Measurements from ENCODE around the gene NKD2. TPM values are rescaled to one million over a fixed set of nuclear protein-coding genes. Genes with fewer than 3 reads are reported as not detected.

NKD2 gene
- total and polyA plus RNA-seq, 7 experiments from 2014 or later = 4.8 TPM; not detected in 6

DNA sequence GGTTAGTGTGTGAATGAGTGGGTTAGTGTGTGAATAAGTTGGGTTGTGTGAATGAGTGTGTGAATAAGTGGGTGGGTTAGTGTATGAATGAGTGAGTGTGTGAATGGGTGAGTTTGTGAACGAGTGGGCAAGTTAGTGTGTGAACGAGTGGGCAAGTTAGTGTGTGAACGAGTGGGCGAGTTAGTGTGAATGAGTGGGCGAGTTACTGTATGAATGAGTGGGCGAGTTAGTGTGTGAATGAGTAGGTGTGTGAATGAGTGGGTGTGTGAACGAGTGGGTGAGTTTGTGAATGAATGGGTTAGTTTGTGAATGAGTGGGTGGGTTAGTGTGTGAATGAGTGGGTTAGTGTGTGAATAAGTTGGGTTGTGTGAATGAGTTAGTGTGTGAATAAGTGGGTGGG is 34.7 kb downstream of the NKD2 start:
- ChIA-PET POLR2A (no interaction called here), CTCF (no interaction called here)
- ATAC-seq (no peak), DNase-seq (no peak)
- Mint-ChIP-seq H3K9me3 (peaks cover 0 to 75% (median 0%) of the 10 kb centered on the region in 11 donors), H3K4me3 (no peak overlapping the region), H3K36me3 (peaks cover 0 to 68% (median 0%) of the 10 kb centered on the region in 5 donors), H3K27me3 (no peaks in the 10 kb centered on the region), H3K27ac (peak overlapping the region in 4 of 9 donors; percentile 20 to 48 (median 30)), H3K4me1 (peaks cover 0 to 45% (median 9%) of the 10 kb centered on the region in 7 donors)
- Histone ChIP-seq H3K36me3 (ENCODE audit: control insufficient read depth in 2 of 3, insufficient read depth in 3 of 3, low read length in 3 of 3) (no peaks in the 10 kb centered on the region), H3K4me1 (ENCODE audit: control insufficient read depth in 2 of 2, insufficient read depth in 2 of 2, low read length in 2 of 2) (no peaks in the 10 kb centered on the region), H3K9me3 (ENCODE audit: control insufficient read depth in 2 of 3, low read length in 3 of 3) (no peaks in the 10 kb centered on the region), H3K27ac (ENCODE audit: low read depth, low read length) (no peak overlapping the region), H3K4me3 (ENCODE audit: low read length) (no peak overlapping the region), H3K27me3 (ENCODE audit: control insufficient read depth in 2 of 2, insufficient read depth in 2 of 2, low read length in 2 of 2) (no peaks in the 10 kb centered on the region)
- intact Hi-C loops (cut with micrococcal nuclease) = no loop called here

DNA sequence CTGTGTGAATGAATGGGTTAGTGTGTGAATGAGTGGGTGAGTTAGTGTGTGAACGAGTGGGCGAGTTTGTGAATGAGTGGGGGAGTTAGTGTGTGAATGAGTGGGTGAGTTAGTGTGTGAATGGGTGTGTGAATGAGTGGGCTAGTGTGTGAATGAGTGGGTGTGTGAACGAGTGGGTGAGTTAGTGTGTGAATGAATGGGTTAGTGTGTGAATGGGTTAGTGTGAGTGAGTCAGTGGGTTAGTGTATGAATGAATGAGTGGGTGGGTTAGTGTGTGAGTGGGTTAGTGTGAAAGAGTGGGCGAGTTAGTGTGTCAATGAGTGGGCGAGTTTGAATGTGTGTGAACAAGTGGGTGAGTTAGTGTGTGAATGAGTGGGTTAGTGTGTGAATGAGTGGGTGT is 35.5 kb downstream of the NKD2 start:
- ChIA-PET CTCF (no interaction called here), POLR2A (no interaction called here)
- Histone ChIP-seq H3K4me3 (ENCODE audit: low read length) (no peak overlapping the region), H3K4me1 (ENCODE audit: control insufficient read depth in 2 of 2, insufficient read depth in 2 of 2, low read length in 2 of 2) (no peaks in the 10 kb centered on the region), H3K27ac (ENCODE audit: low read depth, low read length) (no peak overlapping the region), H3K27me3 (ENCODE audit: control insufficient read depth in 2 of 2, insufficient read depth in 2 of 2, low read length in 2 of 2) (no peaks in the 10 kb centered on the region), H3K36me3 (ENCODE audit: control insufficient read depth in 2 of 3, insufficient read depth in 3 of 3, low read length in 3 of 3) (no peaks in the 10 kb centered on the region), H3K9me3 (ENCODE audit: control insufficient read depth in 2 of 3, low read length in 3 of 3) (no peaks in the 10 kb centered on the region)
- Mint-ChIP-seq H3K4me1 (peaks cover 0 to 45% (median 10%) of the 10 kb centered on the region in 7 donors), H3K27ac (peak overlapping the region in 2 of 9 donors; percentile 38 to 48), H3K9me3 (peaks cover 0 to 78% (median 0%) of the 10 kb centered on the region in 11 donors), H3K36me3 (peaks cover 0 to 71% (median 0%) of the 10 kb centered on the region in 5 donors), H3K27me3 (no peaks in the 10 kb centered on the region), H3K4me3 (no peak overlapping the region)
- ATAC-seq = no peak
- intact Hi-C loops (cut with micrococcal nuclease) = no loop called here
- no peak for DNase-seq

DNA sequence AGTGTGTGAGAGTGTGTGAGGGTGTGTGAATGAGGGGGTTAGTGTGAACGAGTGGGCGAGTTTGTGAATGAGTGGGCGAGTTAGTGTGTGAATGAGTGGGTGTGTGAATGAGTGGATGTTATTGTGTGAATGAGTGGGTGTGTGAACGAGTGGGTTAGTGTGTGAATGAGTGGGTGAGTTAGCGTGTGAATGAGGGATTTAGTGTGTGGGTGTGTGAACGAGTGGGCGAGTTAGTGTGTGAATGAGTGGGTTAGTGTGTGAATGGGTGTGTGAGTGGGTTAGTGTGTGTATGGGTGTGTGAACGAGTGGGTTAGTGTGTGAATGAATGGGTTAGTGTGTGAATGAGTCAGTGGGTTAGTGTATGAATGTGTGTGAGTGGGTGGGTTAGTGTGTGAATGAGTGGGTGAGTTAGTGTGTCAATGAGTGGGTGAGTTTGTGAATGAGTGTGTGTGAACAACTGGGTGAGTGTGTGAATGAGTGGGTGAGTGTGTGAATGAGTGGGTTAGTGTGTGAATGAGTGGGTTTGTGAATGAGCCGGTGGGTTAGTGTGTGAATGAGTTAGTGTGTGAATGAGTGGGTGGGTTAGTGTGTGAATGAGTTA is 37.5 kb downstream of the NKD2 start:
- H3K4me1 Mint-ChIP-seq = peaks cover 0 to 40% (median 10%) of the 10 kb centered on the region in 7 donors
- ChIA-PET CTCF (no interaction called here), POLR2A (no interaction called here)
- no peak overlapping the region for H3K4me3 ChIP-seq (ENCODE audit: low read length)
- no peak overlapping the region for H3K27ac ChIP-seq (ENCODE audit: low read depth, low read length)
- H3K27me3 Mint-ChIP-seq = no peaks in the 10 kb centered on the region
- H3K9me3 ChIP-seq (ENCODE audit: control insufficient read depth in 2 of 3, low read length in 3 of 3) = no peaks in the 10 kb centered on the region
- no peak overlapping the region for H3K4me3 Mint-ChIP-seq
- peak overlapping the region in 3 of 9 donors; percentile 16 to 25 (median 18) for H3K27ac Mint-ChIP-seq
- DNase-seq (no peak), ATAC-seq (no peak)
- intact Hi-C loops (cut with micrococcal nuclease) = no loop called here
- no peaks in the 10 kb centered on the region for H3K27me3 ChIP-seq (ENCODE audit: control insufficient read depth in 2 of 2, insufficient read depth in 2 of 2, low read length in 2 of 2)
- peaks cover 0 to 69% (median 0%) of the 10 kb centered on the region in 5 donors for H3K36me3 Mint-ChIP-seq
- peaks cover 0 to 75% (median 0%) of the 10 kb centered on the region in 11 donors for H3K9me3 Mint-ChIP-seq
- no peaks in the 10 kb centered on the region for H3K36me3 ChIP-seq (ENCODE audit: control insufficient read depth in 2 of 3, insufficient read depth in 3 of 3, low read length in 3 of 3)
- H3K4me1 ChIP-seq (ENCODE audit: control insufficient read depth in 2 of 2, insufficient read depth in 2 of 2, low read length in 2 of 2) = no peaks in the 10 kb centered on the region

DNA sequence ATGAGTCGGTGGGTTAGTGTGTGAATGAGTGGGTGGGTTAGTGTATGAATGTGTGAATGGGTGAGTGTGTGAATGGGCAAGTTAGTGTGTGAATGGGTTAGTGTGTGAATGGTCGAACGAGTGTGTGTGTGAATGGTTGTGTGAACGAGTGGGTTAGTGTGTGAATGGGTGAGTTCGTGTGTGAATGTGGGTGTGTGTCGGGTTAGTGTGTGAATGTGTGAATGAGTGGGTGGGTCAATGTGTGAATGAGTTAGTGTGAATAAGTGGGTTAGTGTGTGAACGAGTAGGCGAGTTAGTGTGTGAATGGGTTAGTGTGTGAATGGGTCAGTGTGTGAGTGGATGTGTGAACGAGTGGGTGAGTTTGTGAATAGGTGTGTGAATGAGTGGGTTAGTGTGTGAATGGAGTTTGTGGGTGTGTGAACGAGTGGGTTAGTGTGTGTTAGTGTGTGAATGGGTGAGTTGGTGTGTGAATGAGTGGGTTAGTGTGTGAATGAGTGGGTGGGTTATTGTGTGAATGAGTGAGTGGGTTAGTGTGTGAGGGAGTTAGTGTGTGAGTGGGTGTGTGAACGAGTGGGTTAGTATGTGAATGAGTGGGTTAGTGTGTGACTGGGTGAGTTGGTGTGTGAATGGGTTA is 38.8 kb downstream of the NKD2 start:
- Mint-ChIP-seq H3K27ac (peak overlapping the region in 2 of 9 donors; percentile 1 to 69), H3K4me3 (peak overlapping the region in 1 of 10 donors; percentile 24), H3K27me3 (no peaks in the 10 kb centered on the region), H3K9me3 (peaks cover 0 to 61% (median 0%) of the 10 kb centered on the region in 11 donors), H3K36me3 (peaks cover 0 to 60% (median 0%) of the 10 kb centered on the region in 5 donors), H3K4me1 (peaks cover 0 to 26% (median 10%) of the 10 kb centered on the region in 7 donors)
- CTCF ChIA-PET = no interaction called here
- no peak overlapping the region for H3K4me3 ChIP-seq (ENCODE audit: low read length)
- no peaks in the 10 kb centered on the region for H3K9me3 ChIP-seq (ENCODE audit: control insufficient read depth in 2 of 3, low read length in 3 of 3)
- POLR2A ChIA-PET = no interaction called here
- no peaks in the 10 kb centered on the region for H3K4me1 ChIP-seq (ENCODE audit: control insufficient read depth in 2 of 2, insufficient read depth in 2 of 2, low read length in 2 of 2)
- intact Hi-C loops (cut with micrococcal nuclease) = no loop called here
- ATAC-seq (no peak), DNase-seq (no peak)
- H3K36me3 ChIP-seq (ENCODE audit: control insufficient read depth in 2 of 3, insufficient read depth in 3 of 3, low read length in 3 of 3) = peaks cover 0 to 12% (median 0%) of the 10 kb centered on the region in 3 experiments
- H3K27ac ChIP-seq (ENCODE audit: low read depth, low read length) = no peak overlapping the region
- H3K27me3 ChIP-seq (ENCODE audit: control insufficient read depth in 2 of 2, insufficient read depth in 2 of 2, low read length in 2 of 2) = no peaks in the 10 kb centered on the region

DNA sequence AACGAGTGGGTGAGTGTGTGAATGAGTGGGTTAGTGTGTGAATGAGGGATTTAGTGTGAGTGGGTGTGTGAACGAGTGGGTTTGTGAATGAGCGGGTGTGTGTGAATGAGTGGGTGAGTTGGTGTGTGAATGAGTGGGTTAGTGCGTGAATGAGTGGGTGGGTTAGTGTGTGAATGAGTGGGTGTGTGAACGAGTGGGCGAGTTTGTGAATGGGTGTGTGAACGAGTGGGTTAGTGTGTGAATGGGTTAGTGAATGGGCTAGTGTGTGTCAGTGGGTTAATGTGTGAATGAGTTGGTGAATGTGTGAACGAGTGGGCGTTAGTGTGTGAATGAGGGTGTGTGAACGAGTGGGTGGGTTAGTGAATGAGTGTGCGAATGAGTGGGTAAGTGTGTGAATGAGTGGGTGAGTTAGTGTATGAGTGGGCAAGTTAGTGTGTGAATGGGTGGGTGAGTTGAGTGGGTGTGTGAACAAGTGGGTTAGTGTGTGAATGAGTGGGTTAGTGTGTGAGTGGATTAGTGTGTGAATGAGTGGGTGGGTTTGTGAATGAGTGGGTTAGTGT is 39.6 kb downstream of the NKD2 start:
- ChIA-PET POLR2A (no interaction called here), CTCF (no interaction called here)
- H3K9me3 Mint-ChIP-seq = peaks cover 0 to 54% (median 0%) of the 10 kb centered on the region in 11 donors
- DNase-seq (no peak), ATAC-seq (no peak)
- no peaks in the 10 kb centered on the region for H3K27me3 Mint-ChIP-seq
- peaks cover 0 to 54% (median 0%) of the 10 kb centered on the region in 5 donors for H3K36me3 Mint-ChIP-seq
- intact Hi-C loops (cut with micrococcal nuclease) = no loop called here
- Histone ChIP-seq H3K4me3 (ENCODE audit: low read length) (no peak overlapping the region), H3K9me3 (ENCODE audit: control insufficient read depth in 2 of 3, low read length in 3 of 3) (no peaks in the 10 kb centered on the region), H3K36me3 (ENCODE audit: control insufficient read depth in 2 of 3, insufficient read depth in 3 of 3, low read length in 3 of 3) (peaks cover 0 to 20% (median 0%) of the 10 kb centered on the region in 3 experiments), H3K27me3 (ENCODE audit: control insufficient read depth in 2 of 2, insufficient read depth in 2 of 2, low read length in 2 of 2) (no peaks in the 10 kb centered on the region), H3K4me1 (ENCODE audit: control insufficient read depth in 2 of 2, insufficient read depth in 2 of 2, low read length in 2 of 2) (no peaks in the 10 kb centered on the region), H3K27ac (ENCODE audit: low read depth, low read length) (no peak overlapping the region)
- H3K27ac Mint-ChIP-seq = peak overlapping the region in 3 of 9 donors; percentile 1 to 76 (median 19)
- H3K4me1 Mint-ChIP-seq = peaks cover 0 to 19% (median 10%) of the 10 kb centered on the region in 7 donors
- H3K4me3 Mint-ChIP-seq = no peak overlapping the region

DNA sequence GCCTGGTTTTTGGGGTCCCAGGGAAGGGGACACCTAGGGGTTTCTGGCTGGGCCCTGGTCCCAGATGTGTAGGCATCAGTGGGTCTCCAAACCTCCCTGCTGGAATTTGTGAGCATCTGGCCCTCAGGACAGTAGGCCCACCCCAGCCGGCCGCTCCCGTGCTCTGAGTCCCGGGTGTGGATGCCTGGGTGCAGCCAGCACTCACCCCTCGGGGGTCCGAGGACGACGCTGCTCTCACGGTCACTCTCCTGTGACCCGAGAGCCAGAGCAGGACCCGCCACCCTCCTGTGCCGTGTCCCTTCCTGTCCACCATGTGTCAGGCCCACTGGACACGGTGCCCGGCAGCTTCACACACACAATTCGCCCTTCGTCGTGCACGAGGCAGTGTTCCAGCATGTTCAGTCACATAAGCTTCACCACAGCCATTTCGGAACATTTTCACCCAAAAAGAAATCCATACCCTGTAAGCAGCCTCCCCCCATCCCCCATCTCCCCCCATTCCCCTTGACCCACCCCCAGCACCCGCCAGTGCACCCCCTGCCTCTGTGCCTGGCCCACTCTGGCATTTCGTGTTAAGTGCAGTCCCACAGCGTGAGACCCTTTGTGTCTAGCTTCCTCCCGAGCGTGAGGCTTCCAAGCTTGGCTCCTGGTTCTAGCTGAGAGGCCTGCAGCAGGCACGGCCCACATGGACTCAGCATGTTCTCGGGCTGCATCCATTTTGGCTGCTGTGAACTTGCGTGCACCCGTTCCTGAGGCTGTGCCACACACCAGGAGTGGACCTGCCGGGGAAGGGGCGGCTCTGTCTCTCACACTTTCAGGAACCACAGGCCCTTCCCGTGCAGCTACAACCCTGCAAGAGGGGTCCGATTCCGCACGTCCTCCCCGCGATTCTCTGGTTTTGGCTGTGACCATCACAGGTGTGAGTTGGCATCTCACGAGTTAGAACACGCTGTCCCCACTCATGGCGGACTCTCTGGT is 40.5 kb downstream of the NKD2 start:
- H3K36me3 Mint-ChIP-seq = peaks cover 0 to 45% (median 0%) of the 10 kb centered on the region in 5 donors
- H3K27me3 Mint-ChIP-seq = no peaks in the 10 kb centered on the region
- H3K4me3 Mint-ChIP-seq = no peak overlapping the region
- Histone ChIP-seq H3K27me3 (ENCODE audit: control insufficient read depth in 2 of 2, insufficient read depth in 2 of 2, low read length in 2 of 2) (no peaks in the 10 kb centered on the region), H3K9me3 (ENCODE audit: control insufficient read depth in 2 of 3, low read length in 3 of 3) (no peaks in the 10 kb centered on the region), H3K4me1 (ENCODE audit: control insufficient read depth in 2 of 2, insufficient read depth in 2 of 2, low read length in 2 of 2) (no peaks in the 10 kb centered on the region), H3K4me3 (ENCODE audit: low read length) (no peak overlapping the region), H3K27ac (ENCODE audit: low read depth, low read length) (no peak overlapping the region), H3K36me3 (ENCODE audit: control insufficient read depth in 2 of 3, insufficient read depth in 3 of 3, low read length in 3 of 3) (peaks cover 0 to 29% (median 0%) of the 10 kb centered on the region in 3 experiments)
- H3K4me1 Mint-ChIP-seq = peaks cover 0 to 12% (median 9%) of the 10 kb centered on the region in 7 donors
- POLR2A ChIA-PET = no interaction called here
- DNase-seq (no peak), ATAC-seq (no peak)
- peaks cover 0 to 44% (median 0%) of the 10 kb centered on the region in 11 donors for H3K9me3 Mint-ChIP-seq
- CTCF ChIA-PET = no interaction called here
- H3K27ac Mint-ChIP-seq = no peak overlapping the region
- intact Hi-C loops (cut with micrococcal nuclease) = no loop called here

Measured in naive thymus-derived CD4-positive, alpha-beta T cell (primary cell).